Thymus (tissue), 11 donors: Measurements from ENCODE around the gene DNAJB6. TPM values are rescaled to one million over a fixed set of nuclear protein-coding genes. Genes with fewer than 3 reads are reported as not detected.

Experiments
- DNase-seq, 9 donors: peaks; one replicate each; pipeline ENCODE4 v3.0.0-alpha.2; 2013; ENCODE audit warnings: low spot score in 9 of 9, low read depth in 6 of 9, missing footprints in 1 of 9
- H3K27ac ChIP-seq, 2 donors: one replicate each; pipeline ENCODE4 v1.5.1; 2013; ENCODE audit warnings: control low read depth in 1 of 2, low read depth in 1 of 2, low read length in 1 of 2, mild to moderate bottlenecking in 1 of 2, moderate library complexity in 1 of 2
- H3K27me3 ChIP-seq, 2 donors: one replicate each; pipeline ENCODE4 v1.5.1; 2013; ENCODE audit warnings: low read length in 1 of 2; ENCODE audit not compliant: control insufficient read depth in 2 of 2, insufficient read depth in 1 of 2
- H3K36me3 ChIP-seq, 2 donors: one replicate each; pipeline ENCODE4 v1.5.1; 2013; ENCODE audit warnings: low read length in 1 of 2, mild to moderate bottlenecking in 1 of 2, moderate library complexity in 1 of 2; ENCODE audit not compliant: control insufficient read depth in 2 of 2, insufficient read depth in 2 of 2
- H3K4me1 ChIP-seq, 2 donors: one replicate each; pipeline ENCODE4 v1.5.1; 2013; ENCODE audit warnings: low read length in 2 of 2; ENCODE audit not compliant: control insufficient read depth in 2 of 2, insufficient read depth in 2 of 2
- H3K4me3 ChIP-seq, 2 donors: one replicate each; pipeline ENCODE4 v1.5.1; 2013; ENCODE audit warnings: low read length in 2 of 2, control low read depth in 1 of 2, mild to moderate bottlenecking in 1 of 2
- H3K9me3 ChIP-seq, 2 donors: one replicate each; pipeline ENCODE4 v1.5.1; 2013; ENCODE audit warnings: low read length in 1 of 2, mild to moderate bottlenecking in 1 of 2; ENCODE audit not compliant: control insufficient read depth in 2 of 2, insufficient read depth in 1 of 2
- WGBS: extraction: QIAGEN DNeasy Blood & Tissue Kit; methylation state at CpG from one replicate; pipeline ENCODE4 v1.1.7; 2013; 5-methylcytosine and 5-hydroxymethylcytosine counted together
- polyA plus RNA-seq: library from polyadenylated mRNA; stranded (reverse); fragments of 200-250 nt; gene quantifications from one replicate; pipeline ENCODE4 v1.2.3, GENCODE V29; 2013
- total RNA-seq: library from RNA; stranded (reverse); fragments of 120-200 nt; gene quantifications from one replicate; pipeline ENCODE4 v1.2.4, GENCODE V29; 2013
- donor health status: healthy.

Gene DNAJB6
- total and polyA plus RNA-seq, 2 donors: 78.6 to 166 TPM

DNA sequence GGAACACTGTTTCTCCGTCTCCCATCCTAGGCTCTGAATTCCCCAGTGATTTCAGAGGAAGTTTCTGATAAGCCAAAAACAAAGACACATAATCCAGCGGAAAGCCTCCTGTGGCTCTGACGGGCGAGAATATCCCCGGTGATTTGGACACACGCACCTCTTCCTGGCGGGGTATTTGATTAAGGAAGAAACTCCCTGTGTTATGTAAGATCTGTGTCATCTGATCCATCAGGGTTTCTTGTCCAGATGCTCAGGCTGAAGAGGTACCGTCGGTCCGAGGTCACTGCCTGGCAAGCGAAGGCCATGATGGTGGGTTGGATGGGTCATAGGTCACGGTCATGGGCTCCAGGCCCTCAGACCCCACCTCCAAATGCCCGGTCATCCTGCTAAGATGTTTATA is 39.6 kb upstream of the DNAJB6 start:
- H3K27me3 ChIP-seq: no peaks in the 10 kb centered on the region
- peaks cover 13 to 22% of the 10 kb centered on the region in 2 donors for H3K4me1 ChIP-seq
- DNase-seq: no peak
- WGBS: 91% methylated on average over 13 of the region's 13 CpGs
- peaks cover 0 to 7% of the 10 kb centered on the region in 2 donors for H3K9me3 ChIP-seq
- no peaks in the 10 kb centered on the region for H3K36me3 ChIP-seq
- H3K4me3 ChIP-seq: no peak overlapping the region
- no peak overlapping the region for H3K27ac ChIP-seq

DNA sequence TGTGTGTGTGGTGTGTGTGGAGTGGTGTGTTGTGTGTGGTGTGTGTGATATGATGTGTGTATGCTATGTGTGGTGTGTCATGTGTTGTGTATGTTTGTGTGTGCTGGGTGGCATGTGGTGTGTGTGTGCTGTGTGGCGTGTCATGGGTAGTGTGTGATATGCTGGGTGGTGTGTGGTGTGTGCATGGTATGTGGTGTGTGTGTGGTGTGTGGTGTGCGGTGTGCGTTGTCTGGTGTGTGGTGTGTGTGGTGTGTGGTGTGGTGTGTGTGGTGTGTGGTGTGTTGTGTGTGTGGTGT is 37.5 kb upstream of the DNAJB6 start:
- Histone ChIP-seq H3K27ac (no peak overlapping the region), H3K4me3 (no peak overlapping the region), H3K9me3 (peaks cover 0 to 7% of the 10 kb centered on the region in 2 donors), H3K4me1 (peaks cover 21 to 37% of the 10 kb centered on the region in 2 donors), H3K36me3 (no peaks in the 10 kb centered on the region), H3K27me3 (no peaks in the 10 kb centered on the region)
- WGBS: 98% methylated on average over 3 of the region's 3 CpGs
- no peak for DNase-seq

DNA sequence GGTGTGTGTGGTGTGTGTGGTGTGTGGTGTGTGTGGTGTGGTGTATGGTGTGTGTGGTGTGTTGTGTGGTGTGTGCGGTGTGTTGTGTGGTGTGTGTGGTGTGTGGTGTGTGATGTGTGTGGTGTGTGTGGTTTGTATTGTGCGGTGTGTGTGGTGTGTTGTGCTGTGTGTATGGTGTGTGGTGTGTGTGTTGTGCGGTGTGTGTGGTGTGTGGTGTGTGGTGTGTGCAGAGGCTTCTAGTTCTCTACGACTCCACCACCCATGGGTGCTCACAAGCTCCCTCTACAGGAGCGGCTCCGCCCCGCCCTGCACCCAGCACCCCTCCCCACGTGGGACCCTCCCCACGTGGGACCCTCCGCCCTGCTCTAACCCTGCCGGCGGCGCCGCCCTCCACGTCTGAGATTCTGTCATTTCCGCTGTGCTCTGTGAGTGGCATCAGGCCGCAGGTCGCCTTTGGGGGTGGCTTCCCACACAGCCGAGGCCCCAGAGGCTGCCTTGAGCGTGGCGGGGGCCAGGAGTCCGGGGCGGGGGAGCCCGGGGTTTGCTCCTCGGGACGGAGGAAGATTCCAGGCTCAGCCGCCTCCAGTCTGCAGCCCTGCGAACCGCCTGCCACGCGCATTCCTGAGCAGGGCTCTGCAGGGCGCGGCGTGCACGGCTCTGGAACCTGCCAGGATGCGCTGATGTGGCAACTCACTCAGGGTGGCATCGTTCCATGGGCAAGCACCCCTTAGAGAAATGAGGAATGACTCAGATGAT is 37.0 kb upstream of the DNAJB6 start:
- Histone ChIP-seq H3K4me1 (peaks cover 21 to 37% of the 10 kb centered on the region in 2 donors), H3K27ac (no peak overlapping the region), H3K36me3 (no peaks in the 10 kb centered on the region), H3K4me3 (no peak overlapping the region), H3K9me3 (peaks cover 0 to 7% of the 10 kb centered on the region in 2 donors), H3K27me3 (no peaks in the 10 kb centered on the region)
- 90% methylated on average over 37 of the region's 37 CpGs for WGBS
- peak in 1 of 9 donors; percentile 45 for DNase-seq

DNA sequence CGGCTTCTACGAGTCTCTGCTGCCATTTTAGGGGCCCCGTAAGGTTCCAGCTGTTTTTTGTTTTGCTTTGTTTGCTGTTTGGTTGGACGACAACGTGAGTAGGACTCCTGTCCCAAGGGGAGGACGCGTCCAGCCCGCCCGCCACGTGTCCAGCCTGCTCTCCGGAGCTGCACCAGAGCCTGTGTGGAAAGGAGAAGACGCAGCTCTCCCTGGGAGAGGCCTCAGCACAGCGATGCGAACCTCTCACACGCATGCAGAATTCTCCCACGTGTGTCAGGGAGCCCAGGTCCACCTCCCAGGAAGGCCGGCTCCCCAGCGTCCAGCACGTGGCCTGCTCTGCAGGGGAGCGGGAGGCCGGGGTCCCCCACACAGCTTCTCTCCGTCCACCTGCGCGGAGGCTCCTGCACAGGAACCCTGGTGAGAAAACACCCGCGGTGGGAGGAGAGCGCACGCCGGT is 36.4 kb upstream of the DNAJB6 start:
- Histone ChIP-seq H3K4me3 (no peak overlapping the region), H3K9me3 (peaks cover 0 to 7% of the 10 kb centered on the region in 2 donors), H3K27ac (no peak overlapping the region), H3K36me3 (no peaks in the 10 kb centered on the region), H3K4me1 (peaks cover 21 to 37% of the 10 kb centered on the region in 2 donors), H3K27me3 (no peaks in the 10 kb centered on the region)
- WGBS: 96% methylated on average over 29 of the region's 29 CpGs
- no peak for DNase-seq

DNA sequence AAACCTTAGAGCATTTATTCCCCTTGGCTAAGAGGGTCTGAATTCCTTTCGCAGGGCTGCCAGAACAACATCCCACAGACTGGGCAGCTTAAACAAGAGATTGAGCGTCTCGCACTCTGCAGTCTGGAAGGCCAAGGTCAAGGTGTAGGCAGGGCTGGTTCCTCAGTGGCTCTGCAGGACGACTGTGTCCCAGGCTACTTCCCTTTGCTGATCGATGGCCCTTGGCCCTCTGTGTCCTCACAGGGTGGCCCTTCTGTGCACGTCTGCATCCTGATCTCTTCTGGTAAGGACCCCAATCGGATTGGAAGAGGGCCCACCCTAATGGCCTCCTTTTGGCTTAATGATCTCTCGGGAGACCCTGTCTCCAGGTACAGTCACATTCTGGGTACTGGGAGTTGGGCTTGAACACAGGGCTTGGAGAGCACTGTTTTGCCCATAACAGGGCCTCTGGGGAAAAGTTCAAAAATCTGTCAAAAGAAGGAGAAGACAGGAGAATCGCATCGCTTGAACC is 35.1 kb upstream of the DNAJB6 start:
- Histone ChIP-seq H3K9me3 (peaks cover 0 to 7% of the 10 kb centered on the region in 2 donors), H3K4me1 (peaks cover 25 to 40% of the 10 kb centered on the region in 2 donors), H3K36me3 (no peaks in the 10 kb centered on the region), H3K4me3 (peak overlapping the region in 1 of 2 donors; percentile 41), H3K27me3 (no peaks in the 10 kb centered on the region), H3K27ac (peak overlapping the region; percentile 95 to 98)
- DNase-seq: peak in 1 of 9 donors; percentile 31
- 58% methylated on average over 10 of the region's 10 CpGs for WGBS

DNA sequence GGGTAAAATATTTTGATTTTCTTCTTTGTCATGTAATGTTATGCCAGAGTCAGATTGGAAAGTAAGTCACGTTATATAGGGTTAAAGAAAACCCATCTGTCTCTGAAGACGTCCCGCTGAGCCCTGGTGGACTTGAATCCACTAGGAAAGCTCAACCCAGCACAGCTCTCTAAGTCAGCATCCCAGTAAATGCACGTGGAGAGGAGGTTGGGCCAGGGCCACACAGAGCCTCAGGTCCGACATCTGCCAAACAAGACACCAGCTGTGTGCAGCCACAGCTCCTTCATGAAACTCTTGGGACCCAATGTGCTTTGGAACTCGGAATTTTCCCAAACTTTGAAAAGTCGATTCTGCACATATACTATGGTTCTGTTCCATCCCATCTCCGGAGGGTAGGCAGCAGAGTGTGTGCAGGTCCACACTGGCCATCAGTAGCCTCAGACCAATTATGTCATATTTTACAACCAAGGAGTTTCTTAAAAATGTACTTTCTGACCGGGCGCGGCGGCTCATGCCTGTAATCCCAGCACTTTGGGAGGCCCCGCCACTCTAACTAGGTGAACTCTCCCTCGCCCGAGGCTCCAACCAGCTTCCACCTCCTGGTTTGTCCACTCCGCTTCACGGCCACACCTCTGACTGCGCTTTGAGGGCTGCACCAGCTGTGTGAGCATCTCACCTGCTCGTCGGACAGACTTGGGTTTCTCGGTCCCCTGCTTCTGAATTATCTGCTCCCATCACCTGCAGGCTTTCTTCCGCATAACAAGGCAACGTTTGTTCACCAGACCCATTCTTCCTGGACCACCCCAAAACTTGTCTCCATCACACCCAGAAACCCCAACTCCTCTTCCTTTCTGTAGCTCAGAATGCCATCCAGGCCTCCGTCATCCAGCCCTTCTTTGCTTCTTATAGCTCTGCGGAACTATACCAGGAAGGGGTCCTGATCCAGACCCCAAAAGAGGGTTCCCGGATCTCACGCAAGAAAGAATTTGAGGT is 29.7 kb upstream of the DNAJB6 start:
- Histone ChIP-seq H3K4me3 (no peak overlapping the region), H3K27me3 (no peaks in the 10 kb centered on the region), H3K27ac (no peak overlapping the region), H3K9me3 (no peaks in the 10 kb centered on the region), H3K36me3 (no peaks in the 10 kb centered on the region), H3K4me1 (peaks cover 13 to 21% of the 10 kb centered on the region in 2 donors)
- DNase-seq: no peak
- 95% methylated on average over 27 of the region's 27 CpGs for WGBS

DNA sequence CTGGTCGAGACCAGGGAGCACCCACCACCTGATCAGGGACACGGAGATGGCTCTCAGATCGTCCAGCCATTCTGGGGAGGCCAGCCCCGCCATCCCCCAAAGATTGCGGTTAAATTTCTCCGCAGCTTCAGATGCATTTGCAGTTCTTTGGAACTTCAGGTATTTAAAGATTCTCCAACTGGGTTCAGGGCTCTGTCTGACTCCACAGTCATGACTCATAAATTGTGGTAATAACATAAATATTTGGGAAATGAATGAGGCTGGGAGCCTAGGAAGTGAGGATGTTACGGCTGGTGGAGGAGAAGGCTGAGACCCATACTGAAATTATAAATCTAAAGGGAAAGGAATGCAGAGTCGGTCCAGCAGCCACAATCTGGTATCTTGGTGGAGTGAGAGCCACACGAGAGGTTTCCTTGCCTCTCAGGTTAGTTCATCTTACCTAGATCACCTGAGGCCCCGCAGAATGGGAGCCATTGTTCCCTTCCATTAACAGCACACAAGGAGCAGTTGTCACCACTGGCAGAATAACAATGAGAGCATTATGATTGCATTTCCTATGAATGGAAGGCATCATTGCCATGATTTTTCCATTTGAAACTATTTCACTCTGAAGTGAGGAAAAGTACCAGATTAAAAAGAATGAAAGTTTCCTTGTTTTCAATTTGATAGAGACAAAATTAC is 26.7 kb upstream of the DNAJB6 start:
- H3K4me3 ChIP-seq: no peak overlapping the region
- no peaks in the 10 kb centered on the region for H3K9me3 ChIP-seq
- peaks cover 5 to 6% of the 10 kb centered on the region in 2 donors for H3K4me1 ChIP-seq
- no peak overlapping the region for H3K27ac ChIP-seq
- DNase-seq: no peak
- no peaks in the 10 kb centered on the region for H3K27me3 ChIP-seq
- WGBS: 97% methylated on average over 10 of the region's 10 CpGs
- no peaks in the 10 kb centered on the region for H3K36me3 ChIP-seq

DNA sequence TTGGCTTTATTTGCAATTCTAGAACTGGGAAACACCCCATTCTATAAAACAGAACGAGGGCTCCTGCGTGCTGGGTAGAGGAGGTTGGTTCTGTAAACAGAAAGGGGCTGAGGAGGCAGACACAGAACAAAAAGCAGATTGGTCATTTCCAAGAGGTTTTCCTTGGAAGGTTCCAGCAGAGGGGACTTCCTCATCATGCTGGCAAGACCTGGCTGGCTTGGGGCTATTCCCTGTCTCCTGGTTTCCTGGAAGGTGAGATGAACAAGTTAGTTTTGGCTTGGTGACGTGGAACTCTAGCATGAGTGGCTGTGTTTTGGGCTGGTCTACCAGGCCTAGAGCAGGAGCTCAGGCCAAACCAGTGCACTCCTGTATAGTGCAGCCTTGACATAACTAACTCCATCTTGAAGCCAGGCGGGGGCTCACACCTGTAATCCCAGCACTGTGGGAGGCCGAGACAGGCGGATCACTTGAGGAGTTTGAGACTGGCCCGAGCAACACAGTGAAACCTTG is 26.1 kb upstream of the DNAJB6 start:
- peaks cover 5 to 6% of the 10 kb centered on the region in 2 donors for H3K4me1 ChIP-seq
- no peaks in the 10 kb centered on the region for H3K9me3 ChIP-seq
- no peaks in the 10 kb centered on the region for H3K27me3 ChIP-seq
- H3K36me3 ChIP-seq: no peaks in the 10 kb centered on the region
- DNase-seq: no peak
- 97% methylated on average over 7 of the region's 7 CpGs for WGBS
- no peak overlapping the region for H3K4me3 ChIP-seq
- H3K27ac ChIP-seq: no peak overlapping the region
